NCI-H748 (cell line): Measurements from ENCODE around the gene DCLK1.

Experiments
- DNase-seq: peaks from one replicate; lab custom pipeline; 2025; ENCODE audit not compliant: unreplicated experiment; lab: John Stamatoyannopoulos, UW

DCLK1 gene

DNA sequence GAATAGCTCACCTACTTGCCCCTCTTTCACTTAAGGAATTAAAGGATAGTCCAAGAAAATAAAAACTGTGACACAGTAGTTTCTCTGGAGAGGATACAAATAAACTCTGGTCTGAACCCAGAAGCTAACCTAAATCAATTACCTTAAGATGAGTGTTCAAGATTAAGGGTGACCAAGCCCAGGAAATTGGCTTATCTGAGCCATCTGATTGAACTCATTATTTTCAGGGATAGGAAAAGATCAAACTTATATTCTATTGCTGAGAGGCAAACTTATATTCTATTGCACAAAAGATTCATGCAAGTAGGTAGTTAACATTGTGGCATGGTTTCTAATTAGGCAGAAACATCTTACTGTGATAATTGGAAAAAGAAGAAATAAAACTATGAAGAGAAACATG, 175.1 kb downstream of the DCLK1 start:
- DNase-seq = no peak

DNA sequence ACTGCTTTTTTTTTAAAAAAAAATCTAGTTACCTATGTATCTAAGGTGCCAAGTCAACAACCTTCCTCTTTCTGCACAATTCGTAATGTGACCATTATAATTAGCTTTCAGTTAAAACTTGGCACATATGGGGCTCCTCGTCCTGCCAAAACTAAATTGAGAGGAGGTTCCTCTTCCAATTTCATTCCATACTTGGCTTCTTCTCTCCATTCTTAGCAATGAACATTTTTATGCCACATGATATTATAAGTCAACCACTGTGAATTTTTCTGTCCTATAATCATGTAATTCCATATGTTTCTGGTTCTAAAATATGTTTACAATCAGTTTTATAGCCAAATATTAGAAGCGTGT, 177.0 kb downstream of the DCLK1 start:
- DNase-seq = no peak

DNA sequence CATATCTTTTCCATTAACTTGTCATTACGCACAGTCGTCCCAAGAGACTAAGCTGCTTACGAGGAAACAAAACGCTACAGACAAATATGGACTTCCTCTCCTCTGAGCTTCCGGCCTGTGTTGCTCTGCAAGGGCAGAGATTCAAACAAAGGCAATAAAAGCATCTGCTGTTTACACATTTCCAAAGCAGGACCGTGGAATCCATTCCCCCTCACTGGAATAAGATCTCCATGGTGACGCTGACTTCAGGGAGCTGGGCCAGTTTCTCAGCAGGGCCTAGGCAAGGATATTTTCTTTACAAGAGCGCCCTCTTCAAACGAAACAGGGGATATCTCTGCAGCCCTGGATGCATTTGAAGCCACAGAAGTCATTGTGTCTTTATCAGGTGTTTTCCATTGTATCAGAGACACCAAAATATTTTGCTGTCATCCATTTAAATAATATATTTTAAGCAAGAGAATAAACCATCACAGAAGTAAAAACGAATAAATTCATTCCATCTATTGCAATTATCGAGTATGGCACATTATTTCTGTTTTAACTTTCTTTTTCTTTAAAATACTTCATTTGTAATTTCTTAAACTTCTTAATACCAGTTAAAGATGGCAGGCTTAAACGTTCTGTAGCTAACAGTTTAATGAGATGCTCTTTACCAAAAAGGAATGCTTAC, 177.5 kb downstream of the DCLK1 start:
- DNase-seq = peak; percentile 99

DNA sequence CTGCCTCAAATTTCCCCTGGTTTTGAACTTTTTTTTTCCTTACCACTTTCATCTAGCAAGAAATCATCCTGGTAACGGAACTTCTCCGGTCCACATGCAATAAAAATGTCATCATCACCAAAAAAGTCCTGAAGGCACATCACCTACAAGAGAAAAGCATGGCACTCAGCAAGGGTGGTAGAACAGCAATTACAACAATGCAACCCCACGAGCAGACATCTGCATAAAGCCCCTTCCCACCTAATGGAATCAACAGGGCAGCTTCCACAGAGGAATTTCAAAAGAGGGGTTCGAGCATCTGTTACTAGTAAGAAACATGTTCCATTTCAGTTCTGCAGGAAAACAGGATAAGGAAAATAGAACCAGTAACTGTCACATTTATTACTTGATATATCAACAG, 183.9 kb downstream of the DCLK1 start:
- DNase-seq = no peak

DNA sequence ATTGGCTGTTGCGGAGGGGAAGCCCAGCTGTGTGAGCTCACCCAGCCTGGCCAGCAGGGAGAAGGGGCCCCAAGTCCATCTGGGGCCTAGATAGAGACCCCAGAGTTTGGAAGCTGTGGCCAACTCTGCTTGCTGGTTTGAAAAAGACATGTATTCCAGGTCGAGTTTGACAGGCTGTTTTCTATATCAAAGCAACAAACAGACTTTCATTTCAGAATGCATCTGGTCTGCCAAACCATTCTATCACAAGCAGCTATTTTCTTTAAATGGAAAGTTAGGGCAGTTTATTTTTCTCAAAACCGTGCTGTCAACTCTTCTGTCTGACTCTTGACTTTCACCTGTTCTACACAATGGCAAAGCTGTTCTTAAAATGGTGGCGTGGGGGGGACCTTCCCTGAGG, 185.8 kb downstream of the DCLK1 start:
- DNase-seq = no peak

DNA sequence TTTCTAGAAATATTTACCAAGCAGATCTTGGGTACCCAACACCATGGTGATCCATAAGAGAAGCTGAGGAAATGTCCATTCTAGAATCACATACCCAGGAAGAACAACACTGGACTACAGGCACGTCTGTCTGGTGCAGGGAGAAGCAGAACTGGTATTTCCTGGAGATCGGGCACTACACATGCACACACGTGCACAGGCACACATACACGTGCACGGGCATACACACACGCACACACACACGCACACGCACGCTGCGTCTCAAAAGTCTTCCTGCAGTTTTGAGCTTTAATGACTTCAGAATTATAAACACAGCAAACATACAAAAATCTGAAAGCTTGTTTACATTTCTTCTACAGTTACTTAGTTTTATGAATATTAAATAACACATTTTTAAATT, 189.8 kb downstream of the DCLK1 start:
- no peak for DNase-seq

DNA sequence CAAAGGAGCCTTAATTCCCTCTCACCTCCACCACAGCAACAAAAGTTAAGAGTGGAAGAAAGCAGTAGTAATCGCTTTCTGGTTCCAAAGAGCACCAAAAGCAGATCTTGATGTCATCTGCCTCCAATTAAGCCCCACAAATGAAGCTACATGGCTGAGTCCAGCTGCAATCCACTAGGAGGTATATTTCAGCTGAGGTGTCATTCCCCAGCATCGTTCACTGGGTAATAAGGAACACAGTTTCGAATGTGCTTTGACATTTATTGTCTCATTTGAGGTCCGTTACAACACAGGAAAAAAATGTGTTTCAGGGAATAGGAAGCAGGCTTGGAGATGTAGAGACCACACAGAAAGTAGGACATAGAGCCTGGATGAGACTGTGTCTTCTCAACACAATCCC, 190.4 kb downstream of the DCLK1 start:
- DNase-seq = no peak

DNA sequence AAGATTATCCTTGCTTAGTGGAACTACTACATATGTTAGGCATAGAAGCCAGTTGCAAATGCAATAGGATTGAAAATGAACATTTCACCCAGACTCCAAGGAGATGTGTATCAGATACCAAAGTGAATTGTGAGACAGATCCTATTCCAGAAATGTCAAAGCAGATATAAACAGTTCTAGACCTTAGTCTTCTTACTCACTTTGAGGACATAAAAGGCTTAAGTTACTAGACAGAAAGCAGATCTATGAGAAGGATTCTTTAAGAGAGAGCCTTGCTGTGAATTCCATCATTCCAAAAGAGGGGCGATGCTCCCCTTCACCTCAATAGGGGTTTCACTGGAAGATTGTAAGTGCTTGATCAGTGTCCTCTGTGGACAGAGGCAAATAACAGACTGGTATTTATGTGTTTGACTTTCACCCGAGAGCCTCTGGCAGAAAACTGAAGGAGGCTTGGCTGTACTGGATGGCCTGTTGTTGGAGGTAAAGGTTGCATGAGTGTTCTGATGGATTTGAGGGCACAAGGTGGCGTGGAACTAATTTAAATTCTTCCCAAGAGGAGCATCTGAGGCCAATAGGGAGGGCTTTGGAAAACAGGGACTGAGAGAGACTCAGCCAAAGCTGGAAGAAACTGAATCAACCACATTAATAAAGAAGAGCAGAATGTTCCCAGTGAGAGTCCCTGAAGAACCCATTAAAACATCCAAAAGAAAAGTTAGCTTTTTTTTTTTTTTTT, 194.8 kb downstream of the DCLK1 start:
- DNase-seq = no peak

DNA sequence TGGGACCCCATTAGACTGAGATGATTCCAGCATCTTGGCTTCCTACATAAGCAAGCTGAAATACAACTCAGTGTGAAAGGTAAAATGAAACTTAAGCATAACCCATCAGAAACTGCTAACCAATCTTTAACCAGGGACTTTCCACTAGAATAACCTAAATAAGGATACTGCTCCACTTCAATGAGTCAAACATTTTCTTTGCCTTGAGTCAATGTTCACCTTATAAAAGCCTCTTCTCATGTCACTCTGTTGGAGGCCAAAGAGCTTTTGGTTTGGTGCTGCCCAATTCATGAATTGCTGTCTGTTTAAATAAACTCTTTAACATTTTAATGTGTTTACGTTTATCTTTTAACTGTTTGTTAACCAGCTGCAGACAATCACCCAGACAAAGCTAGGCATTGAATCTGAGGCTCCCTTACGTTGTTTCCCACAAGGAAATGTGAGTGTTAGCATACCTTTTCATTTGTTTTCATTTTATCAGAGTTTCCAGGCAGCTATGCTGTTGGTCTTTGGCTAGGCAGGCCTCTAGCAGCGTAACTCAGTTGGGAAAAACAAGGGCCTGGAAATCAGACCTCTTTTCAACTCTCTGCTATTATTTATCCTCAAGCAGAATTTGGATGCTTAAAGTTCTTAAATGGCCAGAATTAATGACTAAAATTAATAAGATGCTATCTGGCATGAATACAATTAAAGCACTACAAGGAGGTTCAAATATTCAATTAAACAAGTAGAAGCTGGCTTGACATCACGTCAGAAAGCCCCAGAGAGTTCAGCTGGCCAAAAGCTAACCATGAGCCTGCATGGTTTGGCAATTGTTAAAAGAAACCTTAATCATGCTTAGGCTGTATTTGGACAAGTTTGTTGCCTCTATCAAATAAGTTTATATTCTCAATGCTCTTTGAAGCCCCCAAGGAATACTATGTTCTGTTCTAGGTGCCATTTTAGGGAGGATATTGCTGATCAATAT, 200.2 kb downstream of the DCLK1 start:
- peak; percentile 36 for DNase-seq

DNA sequence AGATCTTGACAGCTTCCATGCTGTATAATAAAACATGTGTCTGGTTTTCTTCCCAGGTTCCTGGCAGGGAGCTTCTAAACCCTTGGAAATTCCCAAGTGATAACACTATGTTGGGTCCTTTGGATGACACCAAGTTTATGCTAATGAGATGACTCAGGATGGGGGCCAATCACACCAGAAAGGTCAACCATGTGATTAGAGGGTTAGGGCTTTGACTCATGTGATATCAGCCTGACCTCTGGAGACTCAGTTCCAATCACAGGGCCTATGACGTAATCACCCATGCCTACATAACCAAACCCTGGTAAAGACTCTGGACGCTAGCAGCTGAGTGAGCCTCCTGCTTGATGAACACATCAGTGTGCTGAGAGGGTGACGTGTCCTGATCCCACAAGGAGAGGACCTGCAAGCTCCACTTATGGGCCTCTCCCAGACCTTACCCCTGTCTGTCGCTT, 203.6 kb downstream of the DCLK1 start:
- no peak for DNase-seq

DNA sequence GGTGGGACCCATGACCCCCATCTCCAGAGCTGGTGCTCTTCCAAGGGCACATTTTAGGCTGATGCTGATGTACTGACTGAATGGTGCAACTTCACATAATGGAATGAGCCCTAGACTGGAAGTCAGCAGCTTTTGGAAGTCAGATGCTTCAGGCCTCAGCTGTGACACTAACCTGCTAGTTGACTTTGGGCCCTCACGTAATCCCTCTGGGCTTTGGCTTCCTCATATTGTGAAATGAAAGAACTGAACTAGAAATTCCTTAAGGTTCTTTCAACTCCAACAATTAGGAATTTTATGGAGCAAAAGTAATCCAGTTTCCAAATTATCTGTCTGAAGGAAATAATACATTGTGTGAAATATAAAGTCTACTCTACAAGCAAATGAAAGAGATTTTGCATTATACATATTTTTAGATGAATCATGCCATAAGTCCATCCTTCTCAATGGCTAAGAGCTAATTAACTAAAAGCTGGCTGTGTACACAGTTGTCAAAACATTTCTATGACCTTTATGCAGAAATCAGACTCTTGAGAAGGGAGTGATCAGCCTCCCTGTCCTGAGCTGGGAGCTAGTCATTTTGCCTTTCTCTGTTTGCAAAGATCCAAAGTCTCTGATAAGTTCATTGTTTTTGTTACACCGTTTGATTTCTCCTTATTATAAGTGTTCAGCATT, 204.2 kb downstream of the DCLK1 start:
- no peak for DNase-seq

DNA sequence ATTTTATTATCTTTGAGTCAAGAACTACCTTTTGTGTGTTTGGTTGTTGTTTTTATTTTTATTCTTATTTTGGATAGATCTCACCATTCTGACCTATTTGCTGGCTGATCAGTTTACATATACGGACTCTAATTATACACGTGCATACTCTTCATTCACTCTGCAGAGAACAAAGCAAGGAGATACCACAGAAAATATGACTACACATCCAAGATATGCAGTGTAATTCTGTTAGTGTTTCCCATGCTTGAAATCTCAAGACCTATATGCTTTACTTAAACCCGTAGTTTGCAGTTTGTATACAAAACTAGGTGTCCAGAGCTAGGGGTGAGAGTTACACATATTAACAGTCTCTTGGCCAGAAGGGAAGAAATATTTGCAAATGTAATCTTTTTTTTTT, 205.5 kb downstream of the DCLK1 start:
- no peak for DNase-seq

DNA sequence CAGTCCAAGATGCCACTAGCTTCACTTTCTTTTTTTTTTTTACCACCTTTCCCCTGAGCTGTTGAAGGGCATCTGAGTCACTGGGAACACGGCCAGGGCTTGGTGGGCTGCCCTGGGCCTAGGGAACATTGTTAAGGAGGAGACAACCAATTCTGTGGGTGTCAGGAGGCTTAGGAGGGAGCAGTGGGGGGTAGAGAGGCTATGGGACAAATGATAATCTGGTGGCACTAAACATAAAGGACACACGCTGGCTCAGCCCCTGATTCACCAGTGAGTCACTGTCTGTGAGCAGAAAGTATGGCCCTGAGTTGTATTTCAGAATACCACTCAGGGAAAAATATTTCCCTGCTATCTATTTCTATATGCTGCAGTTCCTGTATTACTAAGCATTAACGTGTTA, 207.8 kb downstream of the DCLK1 start:
- no peak for DNase-seq

DNA sequence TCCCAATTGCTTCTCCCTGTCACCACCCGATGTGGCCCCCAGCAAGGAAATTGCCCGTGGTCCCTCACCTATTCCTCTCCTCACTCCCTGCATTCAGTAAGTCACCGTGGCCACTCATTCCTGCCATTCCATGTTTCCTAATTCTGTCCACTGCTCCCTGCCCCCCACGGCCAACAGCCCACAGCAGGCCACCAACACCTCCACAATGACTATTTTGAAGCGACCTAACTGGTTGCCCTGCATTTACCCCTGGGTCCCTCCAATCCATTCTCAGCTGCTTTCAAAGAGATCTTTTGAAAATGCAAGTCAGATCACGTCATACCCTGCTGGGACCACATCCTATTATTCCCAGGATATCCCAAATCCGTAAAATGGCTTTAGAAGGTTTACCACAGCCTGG, 210.4 kb downstream of the DCLK1 start:
- no peak for DNase-seq

DNA sequence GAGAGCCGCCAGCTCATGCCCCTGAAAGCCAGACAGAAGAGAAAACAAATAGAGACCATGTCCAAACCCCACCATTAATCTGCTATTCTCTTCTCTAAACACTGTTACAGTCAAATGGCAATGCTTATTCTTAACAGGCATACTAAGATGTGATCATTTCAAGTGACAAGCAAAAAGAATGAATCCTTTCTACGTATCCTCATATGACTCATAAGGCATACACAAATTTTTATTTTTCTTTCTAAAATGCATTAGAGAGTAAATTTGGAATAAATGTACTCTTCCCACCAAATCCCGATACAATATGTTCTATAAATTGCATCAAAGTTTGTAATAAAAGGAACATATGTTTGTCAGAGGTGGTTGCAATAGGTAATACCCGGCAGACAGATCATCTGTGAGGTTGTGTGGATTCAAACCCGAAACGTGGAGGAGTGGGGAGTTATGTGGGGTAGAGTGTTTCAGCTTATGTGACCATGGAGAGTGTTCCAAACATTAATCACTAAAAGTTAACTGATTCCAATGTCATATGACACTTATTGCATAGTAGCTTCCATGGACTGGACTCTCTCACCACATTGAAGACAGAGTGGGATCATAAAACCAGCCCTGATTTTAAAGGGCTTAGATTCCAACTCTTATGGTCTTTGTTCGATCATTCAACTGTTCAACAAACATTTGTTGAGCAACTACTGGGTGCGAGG, 213.1 kb downstream of the DCLK1 start:
- no peak for DNase-seq

DNA sequence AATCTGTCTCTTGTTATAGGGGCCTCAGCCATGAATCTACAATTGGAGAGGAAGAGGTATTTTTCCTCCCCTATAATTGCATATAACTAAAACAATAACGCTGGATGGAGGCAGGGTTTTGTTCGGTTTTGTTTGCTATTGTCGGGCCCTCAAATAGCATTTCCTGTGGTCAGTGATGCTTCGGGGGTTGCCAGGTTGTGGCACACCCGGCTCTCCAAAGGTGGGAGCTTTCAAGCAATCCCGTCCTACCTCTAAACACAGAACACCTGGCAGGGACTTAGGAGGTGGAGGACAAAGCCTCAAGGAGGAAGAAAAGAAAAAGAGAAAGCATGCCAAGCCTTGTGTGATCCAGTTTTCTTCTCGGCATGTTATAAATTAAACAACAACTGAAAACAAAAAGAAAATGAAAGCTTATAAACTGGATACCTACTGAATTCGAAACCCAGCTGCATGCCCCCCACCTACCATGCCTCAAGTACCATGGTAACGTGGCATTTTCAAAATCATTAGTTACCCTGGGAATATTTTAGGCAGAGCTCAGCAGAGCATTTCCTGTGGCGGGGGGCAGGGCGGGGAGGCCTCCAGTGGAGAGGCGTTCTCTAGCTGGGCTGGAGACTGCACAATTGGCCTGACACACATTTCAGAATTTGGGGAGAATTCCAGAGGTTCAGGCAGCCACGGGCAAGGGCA, 213.8 kb downstream of the DCLK1 start:
- peak; percentile 95 for DNase-seq

DNA sequence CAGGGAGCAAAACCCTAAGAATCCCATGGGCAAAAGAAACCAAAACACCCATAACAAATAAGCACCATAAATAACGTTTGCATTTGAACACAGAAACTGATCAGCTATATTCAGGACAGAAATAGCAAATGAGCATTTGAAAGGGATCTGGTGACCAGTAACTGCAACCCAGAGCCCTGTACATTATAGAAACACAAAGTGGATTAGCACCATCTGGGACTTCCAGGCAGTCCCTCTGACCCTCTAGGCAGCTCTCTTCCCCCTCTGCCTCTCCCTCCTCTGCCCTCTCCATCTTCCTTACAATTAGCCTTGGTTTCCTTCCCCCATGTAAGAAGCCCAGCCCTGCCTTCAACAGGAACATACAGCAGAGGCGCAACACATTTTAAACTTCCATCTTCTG, 215.0 kb downstream of the DCLK1 start:
- no peak for DNase-seq

DNA sequence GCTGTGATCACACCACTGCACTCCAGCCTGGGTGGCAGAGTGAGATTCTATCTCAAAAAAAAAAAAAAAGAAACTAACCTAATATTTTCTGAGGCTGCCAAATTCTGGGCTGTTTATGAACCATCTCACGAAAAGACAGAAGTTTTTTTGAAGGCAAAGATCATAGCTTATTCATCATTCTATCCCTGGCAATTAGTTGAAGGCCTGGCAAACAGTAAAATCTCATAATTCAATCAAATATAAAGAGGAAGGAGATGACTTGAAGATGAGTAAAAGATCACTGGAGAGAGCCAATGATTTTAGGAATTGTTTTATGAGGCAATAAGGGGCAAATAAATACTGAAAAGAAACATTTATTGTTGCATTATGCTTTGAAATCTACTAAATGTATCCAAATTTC, 216.5 kb downstream of the DCLK1 start:
- no peak for DNase-seq

DNA sequence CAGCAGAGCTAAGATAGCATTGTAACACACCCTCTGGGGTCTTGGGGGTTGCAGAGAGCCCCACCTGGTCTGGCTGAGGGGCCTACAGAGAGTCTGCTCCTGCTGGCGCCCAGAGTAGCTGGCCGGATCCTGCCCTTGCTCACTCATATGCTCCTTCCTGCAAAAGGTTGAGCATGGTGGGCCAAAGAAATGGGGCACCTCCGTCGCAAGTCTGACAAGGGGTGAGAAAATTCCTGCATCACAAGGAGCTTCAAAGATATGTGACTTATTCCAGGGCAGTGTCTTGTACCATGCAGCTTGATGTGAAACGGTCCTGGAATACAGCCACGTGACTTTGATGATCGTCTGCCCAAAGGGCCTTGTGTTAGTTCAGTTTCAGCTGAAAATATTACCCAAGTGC, 218.3 kb downstream of the DCLK1 start:
- DNase-seq = no peak
